Measurements from ENCODE around the gene SFT2D2.

GRCh38 chr1:168243198-168243597 lies 17.4 kb downstream of the SFT2D2 start:
- TF ChIP-seq CTCF (IDR thresholded peaks at IDR 0.05; ENCODE audit: low read depth, low read length) (no peak), MAX (IDR thresholded peaks at IDR 0.05; ENCODE audit: low read depth, low read length) (no peak)

Measured in NB4 (cell line).